Measurements from ENCODE around the gene AGBL3. TPM values are rescaled to one million over a fixed set of nuclear protein-coding genes. Genes with fewer than 3 reads are reported as not detected.
"Not testable (repeated sequence)": the region's sequence is repeated elsewhere in the genome, so short reads cannot be mapped to it uniquely, and the experiment has no call there.

Gene AGBL3
- total RNA-seq, 1 donor from 2014 or later, result 8.8 TPM

DNA sequence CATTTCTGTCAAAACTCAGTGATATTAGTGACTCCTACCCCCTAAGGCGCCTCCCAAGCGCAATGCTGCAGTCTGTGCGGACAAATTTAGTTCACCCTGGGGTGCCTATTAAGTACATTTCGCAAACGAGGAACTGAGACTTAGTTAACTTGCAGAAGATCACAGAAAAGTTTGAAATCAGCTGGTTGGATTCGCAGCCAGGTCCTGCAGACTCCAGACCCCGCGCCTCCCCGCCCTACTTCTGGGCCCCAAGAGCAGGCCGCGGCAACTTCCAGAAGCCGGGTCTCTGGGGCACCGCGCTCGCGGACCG is 183.6 kb downstream of the AGBL3 start:
- peaks cover 25% of the 10 kb centered on the region for H3K4me1 Mint-ChIP-seq (ENCODE audit: low read depth)
- H3K27me3 Mint-ChIP-seq, result no peaks in the 10 kb centered on the region
- H3K27ac Mint-ChIP-seq, result peak overlapping the region; percentile 92
- no peaks in the 10 kb centered on the region for H3K9me3 Mint-ChIP-seq (ENCODE audit: low read depth)
- TF ChIP-seq, protein P1, sequence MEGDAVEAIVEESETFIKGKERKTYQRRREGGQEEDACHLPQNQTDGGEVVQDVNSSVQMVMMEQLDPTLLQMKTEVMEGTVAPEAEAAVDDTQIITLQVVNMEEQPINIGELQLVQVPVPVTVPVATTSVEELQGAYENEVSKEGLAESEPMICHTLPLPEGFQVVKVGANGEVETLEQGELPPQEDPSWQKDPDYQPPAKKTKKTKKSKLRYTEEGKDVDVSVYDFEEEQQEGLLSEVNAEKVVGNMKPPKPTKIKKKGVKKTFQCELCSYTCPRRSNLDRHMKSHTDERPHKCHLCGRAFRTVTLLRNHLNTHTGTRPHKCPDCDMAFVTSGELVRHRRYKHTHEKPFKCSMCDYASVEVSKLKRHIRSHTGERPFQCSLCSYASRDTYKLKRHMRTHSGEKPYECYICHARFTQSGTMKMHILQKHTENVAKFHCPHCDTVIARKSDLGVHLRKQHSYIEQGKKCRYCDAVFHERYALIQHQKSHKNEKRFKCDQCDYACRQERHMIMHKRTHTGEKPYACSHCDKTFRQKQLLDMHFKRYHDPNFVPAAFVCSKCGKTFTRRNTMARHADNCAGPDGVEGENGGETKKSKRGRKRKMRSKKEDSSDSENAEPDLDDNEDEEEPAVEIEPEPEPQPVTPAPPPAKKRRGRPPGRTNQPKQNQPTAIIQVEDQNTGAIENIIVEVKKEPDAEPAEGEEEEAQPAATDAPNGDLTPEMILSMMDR (IDR thresholded peaks at IDR 0.05; ENCODE audit: unreplicated experiment), result no peak
- DNase-seq (ENCODE audit: low spot score, unreplicated experiment), result no peak
- peak overlapping the region; percentile 87 for H3K4me3 Mint-ChIP-seq (ENCODE audit: low read depth)
- H3K36me3 Mint-ChIP-seq (ENCODE audit: insufficient read depth), result peaks cover 14% of the 10 kb centered on the region

DNA sequence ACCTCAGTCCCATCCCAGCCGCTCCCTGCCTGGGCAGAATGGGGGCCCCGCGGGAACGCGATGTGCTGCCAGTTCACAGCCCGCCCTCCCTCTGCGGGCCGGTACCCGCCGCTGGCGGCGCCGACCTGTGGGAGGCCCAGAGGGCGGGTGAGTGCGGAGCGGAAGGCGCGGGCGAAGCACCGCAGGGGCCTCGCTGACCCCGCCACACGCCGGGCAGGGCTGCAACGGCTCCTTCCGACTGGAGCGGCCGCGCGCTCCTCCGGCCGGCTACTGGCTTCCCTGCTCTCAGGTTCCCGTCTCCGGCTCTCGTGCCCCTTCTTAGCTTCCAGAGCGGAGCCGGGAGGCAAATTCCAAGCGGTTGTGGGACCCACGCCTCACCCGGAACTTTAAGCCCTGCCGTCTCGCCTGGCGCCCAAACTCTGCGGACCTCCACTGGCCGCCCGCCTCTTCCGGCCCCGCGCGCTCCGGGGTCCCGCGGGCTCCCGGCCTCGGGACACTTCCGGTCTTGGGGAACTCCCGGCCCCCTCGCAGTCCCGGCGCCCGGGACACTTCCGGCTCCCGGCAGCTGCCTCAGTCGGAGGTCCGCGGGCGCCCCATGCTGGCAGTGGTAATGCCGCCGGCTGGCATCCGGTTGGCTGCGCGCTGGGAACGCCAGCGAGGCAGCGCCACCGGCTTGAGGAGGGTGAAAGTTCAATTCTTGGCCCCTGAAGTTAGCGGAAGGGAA is 184.1 kb downstream of the AGBL3 start, which contains the start of gene CYREN:
Gene CYREN (minus strand): TSS at position 434 of the 724 bp plus-strand sequence. CDS start 1,785 bp downstream, outside the sequence.
- Mint-ChIP-seq H3K36me3 (ENCODE audit: insufficient read depth) (peaks cover 11% of the 10 kb centered on the region), H3K27me3 (no peaks in the 10 kb centered on the region), H3K27ac (peak within 1 kb of the TSS; percentile 95), H3K4me1 (ENCODE audit: low read depth) (peaks cover 25% of the 10 kb centered on the region), H3K9me3 (ENCODE audit: low read depth) (no peaks in the 10 kb centered on the region), H3K4me3 (ENCODE audit: low read depth) (peak within 1 kb of the TSS; percentile 87)
- TF ChIP-seq, protein P1 (IDR thresholded peaks at IDR 0.05; ENCODE audit: unreplicated experiment), result peak; percentile 73
- peak; percentile 90 for DNase-seq (ENCODE audit: low spot score, unreplicated experiment)

DNA sequence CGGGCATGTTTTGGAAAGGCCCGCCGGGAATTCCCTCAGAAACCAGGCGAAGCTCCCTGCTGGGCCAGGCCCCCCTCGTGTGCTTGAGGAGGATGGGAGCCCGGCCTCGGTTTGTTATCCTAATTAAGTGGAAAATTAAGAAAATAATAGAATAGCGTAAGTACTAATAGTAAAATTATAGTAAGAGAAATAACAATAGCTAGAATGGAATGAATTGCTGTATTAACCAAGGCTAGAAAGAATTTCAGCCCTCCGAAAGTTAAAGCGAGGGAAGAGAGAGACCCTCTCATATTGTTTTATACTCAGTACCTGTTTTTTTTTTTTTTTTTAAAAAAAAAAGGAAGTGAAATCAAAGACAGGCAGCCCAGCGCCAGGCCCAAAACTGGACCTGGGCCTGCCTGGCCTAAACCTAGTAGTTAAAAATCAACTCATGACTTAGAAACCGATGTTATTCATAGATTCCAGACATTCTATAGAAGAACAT is 184.7 kb downstream of the AGBL3 start:
- not testable (repeated sequence) for H3K36me3 Mint-ChIP-seq (ENCODE audit: insufficient read depth); H3K9me3 Mint-ChIP-seq (ENCODE audit: low read depth); H3K27me3 Mint-ChIP-seq; DNase-seq (ENCODE audit: low spot score, unreplicated experiment)
- Mint-ChIP-seq H3K4me3 (ENCODE audit: low read depth) (peak overlapping the region; percentile 87), H3K27ac (peak overlapping the region; percentile 95), H3K4me1 (ENCODE audit: low read depth) (peaks cover 25% of the 10 kb centered on the region)

DNA sequence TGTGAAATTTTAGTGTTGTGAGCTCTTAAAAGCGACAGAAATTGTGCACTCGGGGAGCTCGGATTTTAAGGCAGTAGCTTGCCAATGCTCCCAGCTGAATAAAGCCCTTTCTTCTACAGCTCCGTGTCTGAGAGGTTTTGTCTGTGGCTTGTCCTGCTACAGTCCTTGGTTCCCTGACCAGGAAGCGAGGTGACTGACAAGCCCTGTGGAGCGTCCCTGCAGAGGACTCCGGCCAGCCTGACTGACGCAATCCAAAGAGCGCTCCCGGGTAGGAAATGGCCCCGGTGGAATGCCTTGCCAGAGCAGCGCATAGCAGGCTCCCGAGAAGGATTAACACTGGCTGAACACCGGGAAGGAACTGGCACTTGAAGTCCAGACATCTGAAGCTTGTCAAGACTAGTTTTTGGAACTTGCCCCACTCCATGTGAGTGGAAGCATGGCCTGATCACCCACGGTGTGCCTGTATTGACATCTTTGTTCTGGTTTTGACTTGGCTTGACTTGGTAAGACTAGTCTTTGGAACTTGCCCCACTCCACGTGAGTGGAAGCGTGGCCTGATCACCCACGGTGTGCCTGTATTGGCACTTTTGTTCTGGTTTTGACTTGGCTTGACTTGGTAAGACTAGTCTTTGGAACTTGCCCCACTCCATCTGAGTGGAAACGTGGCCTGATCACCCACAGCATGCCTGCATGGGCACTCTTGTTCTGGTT is 185.4 kb downstream of the AGBL3 start:
- not testable (repeated sequence) for H3K9me3 Mint-ChIP-seq (ENCODE audit: low read depth); H3K27me3 Mint-ChIP-seq; H3K36me3 Mint-ChIP-seq (ENCODE audit: insufficient read depth); DNase-seq (ENCODE audit: low spot score, unreplicated experiment)
- Mint-ChIP-seq H3K27ac (peak overlapping the region; percentile 92), H3K4me3 (ENCODE audit: low read depth) (peak overlapping the region; percentile 58), H3K4me1 (ENCODE audit: low read depth) (peaks cover 25% of the 10 kb centered on the region)

DNA sequence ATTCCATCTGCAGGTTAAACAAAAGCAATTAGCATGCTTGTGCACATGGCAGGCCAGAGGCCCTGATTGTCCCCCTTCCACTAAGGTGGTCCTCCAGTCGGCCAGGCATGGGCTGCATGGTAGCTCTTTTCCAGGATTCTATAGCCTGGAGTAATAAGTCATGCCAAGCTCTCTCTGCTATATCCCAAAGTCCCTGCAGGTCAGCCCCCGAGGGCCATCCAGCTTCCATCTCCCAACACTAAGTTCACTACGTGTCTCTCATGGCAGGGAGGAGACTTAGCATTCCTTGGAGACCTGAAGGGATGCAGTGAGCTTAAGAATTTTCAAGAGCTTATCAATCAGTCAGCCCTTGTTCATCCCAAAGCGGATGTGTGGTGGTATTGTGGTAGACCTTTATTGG is 187.6 kb downstream of the AGBL3 start:
- not testable (repeated sequence) for DNase-seq (ENCODE audit: low spot score, unreplicated experiment); H3K36me3 Mint-ChIP-seq (ENCODE audit: insufficient read depth); H3K9me3 Mint-ChIP-seq (ENCODE audit: low read depth); H3K27ac Mint-ChIP-seq; H3K4me3 Mint-ChIP-seq (ENCODE audit: low read depth); H3K27me3 Mint-ChIP-seq
- H3K4me1 Mint-ChIP-seq (ENCODE audit: low read depth), result peaks cover 15% of the 10 kb centered on the region

DNA sequence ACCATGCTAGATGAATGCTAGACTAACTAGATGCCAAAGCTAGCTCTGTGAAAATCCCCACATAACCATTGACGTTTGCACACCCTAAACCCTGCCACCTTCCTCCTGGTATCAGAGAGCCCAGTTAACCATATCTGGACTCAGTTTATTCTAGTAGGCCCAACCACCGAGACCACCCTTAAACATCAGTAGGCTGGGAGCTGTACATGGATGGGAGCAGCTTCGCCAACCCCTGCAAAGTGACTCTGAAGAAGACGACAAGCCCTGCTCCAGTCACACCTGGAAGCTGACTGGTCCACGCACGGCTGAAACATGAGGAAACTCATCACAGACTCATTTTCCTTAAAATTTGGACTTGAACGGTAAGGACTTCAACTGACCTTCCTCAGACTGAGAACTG is 188.6 kb downstream of the AGBL3 start:
- no peak for DNase-seq (ENCODE audit: low spot score, unreplicated experiment)
- peaks cover 5% of the 10 kb centered on the region for H3K9me3 Mint-ChIP-seq (ENCODE audit: low read depth)
- peaks cover 6% of the 10 kb centered on the region for H3K36me3 Mint-ChIP-seq (ENCODE audit: insufficient read depth)
- TF ChIP-seq, protein P1 (IDR thresholded peaks at IDR 0.05; ENCODE audit: unreplicated experiment), result no peak
- no peak overlapping the region for H3K27ac Mint-ChIP-seq
- H3K27me3 Mint-ChIP-seq, result no peaks in the 10 kb centered on the region
- no peak overlapping the region for H3K4me3 Mint-ChIP-seq (ENCODE audit: low read depth)
- peaks cover 8% of the 10 kb centered on the region for H3K4me1 Mint-ChIP-seq (ENCODE audit: low read depth)
